Upper lobe of left lung (tissue), 6 donors: ENCODE measurements around the gene G2E3. TPM values are rescaled to one million over a fixed set of nuclear protein-coding genes. Genes with fewer than 3 reads are reported as not detected.
A peak's percentile ranks its signal among the peaks of the same experiment; 100 is the strongest.
"Not testable (repeated sequence)": the region's sequence is repeated elsewhere in the genome, so short reads cannot be mapped to it uniquely, and the experiment has no call there.

Experiments
- ATAC-seq, 2 donors: fragments of 200-7000 bp; cut with Tn5 transposase; one replicate each; pipeline ENCODE4 v1.9.1; 2022; ENCODE audit warnings: mild to moderate bottlenecking in 2 of 2, moderate library complexity in 2 of 2; ENCODE audit not compliant: low FRiP score in 2 of 2
- DNase-seq, 2 donors: peaks; one replicate each; pipeline ENCODE4 v3.0.0-alpha.2; 2019 to 2020
- H3K27ac ChIP-seq, 4 donors: fragments of 200-600 bp; sonication (generic); one replicate each; pipeline ENCODE4 v1.5.1; 2016 to 2019
- H3K27me3 ChIP-seq, 4 donors: fragments of 200-600 bp; sonication (generic); one replicate each; pipeline ENCODE4 v1.5.1; 2017 to 2019
- H3K36me3 ChIP-seq, 4 donors: fragments of 200-600 bp; sonication (generic); one replicate each; pipeline ENCODE4 v1.5.1; 2016 to 2019
- H3K4me1 ChIP-seq, 4 donors: fragments of 200-600 bp; sonication (generic); one replicate each; pipeline ENCODE4 v1.5.1; 2018 to 2019
- H3K4me3 ChIP-seq, 4 donors: fragments of 200-600 bp; sonication (generic); one replicate each; pipeline ENCODE4 v1.5.1; 2017 to 2019; ENCODE audit warnings: mild to moderate bottlenecking in 2 of 4, moderate library complexity in 1 of 4
- H3K9me3 ChIP-seq, 4 donors: fragments of 200-600 bp; sonication (generic); one replicate each; pipeline ENCODE4 v1.5.1; 2018 to 2019
- CTCF ChIP-seq, 6 experiments: fragments of 450-650 bp in 4 of 6; fragments of 200-600 bp in 2 of 6; sonication (generic) in 2 of 6; IDR thresholded peaks; one replicate each; pipeline ENCODE4 v1.5.1; 2016 to 2019; ENCODE audit warnings: antibody characterized with exemption in 6 of 6
- EP300 ChIP-seq, 4 donors: sonication (generic); formaldehyde crosslinking; IDR thresholded peaks; one replicate each; pipeline ENCODE4 v1.5.1; 2017; ENCODE audit warnings: antibody characterized with exemption in 4 of 4, control low read depth in 2 of 4
- POLR2A ChIP-seq, 4 donors: fragments of 450-650 bp; IDR thresholded peaks; one replicate each; pipeline ENCODE4 v1.5.1; 2016 to 2017; ENCODE audit warnings: antibody characterized with exemption in 4 of 4, mild to moderate bottlenecking in 2 of 4
- POLR2AphosphoS5 ChIP-seq, 2 donors: sonication (generic); formaldehyde crosslinking; IDR thresholded peaks; one replicate each; pipeline ENCODE4 v1.5.1; 2017; ENCODE audit warnings: antibody characterized with exemption in 2 of 2
- WGBS, 2 donors: methylation state at CpG; one replicate each; pipeline ENCODE4 v1.1.5; 2017 to 2018; 5-methylcytosine and 5-hydroxymethylcytosine counted together
- total RNA-seq, 6 donors: library from RNA; depleted of rRNA in 4 of 6; stranded (reverse); fragments of >200 nt in 4 of 6; gene quantifications; one replicate each; pipeline versions ENCODE4 v1.1.0 to v1.2.1, GENCODE V29; 2016 to 2021
- donor health status: DM: no; HTN: no; CAD: no; lungs with moderate emphysema.
- donor health status: DM: no; HTN: yes; CAD: no; lungs with severe emphysema.

G2E3 gene
- total RNA-seq, 6 donors from 2014 or later = 8.1 to 15.4 (median 12.6) TPM

GRCh38 chr14:30632730-30633129 is 73.8 kb downstream of the G2E3 start:
- no peak overlapping the region for H3K4me3 ChIP-seq
- WGBS, 2 donors = 86 to 100% methylated on average over 1 of the region's 1 CpG
- peaks cover 0 to 3% (median 0%) of the 10 kb centered on the region in 4 donors for H3K4me1 ChIP-seq
- no peak for ATAC-seq
- no peak overlapping the region for H3K27ac ChIP-seq
- TF ChIP-seq POLR2A (IDR thresholded peaks at IDR 0.05) = no peak
- no peak for TF ChIP-seq CTCF (IDR thresholded peaks at IDR 0.05)
- TF ChIP-seq EP300 (IDR thresholded peaks at IDR 0.05) = no peak
- TF ChIP-seq POLR2AphosphoS5 (IDR thresholded peaks at IDR 0.05) = no peak
- peaks cover 6 to 32% (median 14%) of the 10 kb centered on the region in 4 donors for H3K36me3 ChIP-seq
- H3K9me3 ChIP-seq = no peaks in the 10 kb centered on the region
- DNase-seq = no peak
- H3K27me3 ChIP-seq = no peaks in the 10 kb centered on the region

DNA sequence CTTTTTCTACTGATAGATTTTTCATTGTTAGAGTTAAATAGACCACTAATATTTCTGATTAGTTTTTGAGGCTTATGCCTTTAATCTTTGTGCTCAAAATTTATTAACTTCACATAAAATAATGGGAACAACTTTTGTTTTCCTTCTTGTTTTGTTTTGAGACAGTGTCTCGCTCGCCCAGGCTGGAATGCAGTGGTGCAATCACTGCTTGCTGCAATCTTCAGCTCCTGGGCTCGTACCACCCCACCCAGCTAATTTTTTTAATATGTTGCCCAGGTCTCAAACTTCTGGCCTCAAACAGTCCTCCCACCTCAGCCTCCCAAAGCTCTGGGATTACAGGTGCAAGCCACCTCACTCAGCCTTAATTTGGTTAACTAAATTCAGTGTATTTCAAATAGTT is 80.0 kb downstream of the G2E3 start:
- peak overlapping the region in 1 of 4 donors; percentile 1 for H3K27ac ChIP-seq
- peaks cover 8 to 58% (median 17%) of the 10 kb centered on the region in 4 donors for H3K36me3 ChIP-seq
- H3K4me1 ChIP-seq = peaks cover 0 to 15% (median 0%) of the 10 kb centered on the region in 4 donors
- DNase-seq (peak in 1 of 2 donors; percentile 28), ATAC-seq (no peak)
- H3K9me3 ChIP-seq = no peaks in the 10 kb centered on the region
- WGBS, 2 donors = 58 to 68% methylated on average over 3 of the region's 3 CpGs
- no peaks in the 10 kb centered on the region for H3K27me3 ChIP-seq
- no peak overlapping the region for H3K4me3 ChIP-seq
- no peak for TF ChIP-seq POLR2AphosphoS5 (IDR thresholded peaks at IDR 0.05)
- TF ChIP-seq EP300 (IDR thresholded peaks at IDR 0.05) = no peak
- TF ChIP-seq CTCF (IDR thresholded peaks at IDR 0.05) = no peak
- no peak for TF ChIP-seq POLR2A (IDR thresholded peaks at IDR 0.05)

GRCh38 chr14:30641207-30641606 is 82.2 kb downstream of the G2E3 start:
- H3K27ac ChIP-seq = no peak overlapping the region
- DNase-seq (no peak), ATAC-seq (no peak)
- H3K4me3 ChIP-seq = no peak overlapping the region
- H3K4me1 ChIP-seq = peaks cover 0 to 15% (median 0%) of the 10 kb centered on the region in 4 donors
- no peak for TF ChIP-seq POLR2A (IDR thresholded peaks at IDR 0.05)
- no peak for TF ChIP-seq POLR2AphosphoS5 (IDR thresholded peaks at IDR 0.05)
- H3K9me3 ChIP-seq = peaks cover 0 to 7% (median 0%) of the 10 kb centered on the region in 4 donors
- H3K27me3 ChIP-seq = no peaks in the 10 kb centered on the region
- WGBS, 2 donors = 79 to 88% methylated on average over 1 of the region's 1 CpG
- peaks cover 4 to 63% (median 18%) of the 10 kb centered on the region in 4 donors for H3K36me3 ChIP-seq

DNA sequence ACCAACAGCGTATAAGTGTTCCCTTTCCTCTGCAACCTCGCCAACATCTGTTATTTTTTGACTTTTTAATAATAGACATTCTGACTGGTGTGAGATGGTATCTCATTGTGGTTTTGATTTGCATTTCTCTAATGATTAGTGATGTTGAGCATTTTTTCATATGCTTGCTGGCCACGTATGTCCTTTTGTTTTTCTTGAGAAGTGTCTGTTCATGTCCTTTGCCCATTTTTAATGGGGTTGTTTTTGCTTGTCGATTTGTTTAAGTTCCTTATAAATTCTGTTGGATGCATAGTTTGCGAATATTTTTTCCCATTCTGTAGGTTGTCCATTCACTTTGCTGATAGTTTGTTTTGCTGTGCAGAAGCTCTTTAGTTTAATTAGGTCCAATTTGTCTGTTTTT is 85.5 kb downstream of the G2E3 start:
- not testable (repeated sequence) for H3K27me3 ChIP-seq, H3K4me1 ChIP-seq, H3K4me3 ChIP-seq, DNase-seq, ATAC-seq, H3K27ac ChIP-seq, H3K9me3 ChIP-seq
- WGBS, 2 donors = 95 to 99% methylated on average over 5 of the region's 5 CpGs
- H3K36me3 ChIP-seq = peaks cover 4 to 68% (median 15%) of the 10 kb centered on the region in 4 donors

- H3K27me3 ChIP-seq = no peaks in the 10 kb centered on the region
- no peak overlapping the region for H3K4me3 ChIP-seq
- peaks cover 0 to 7% (median 0%) of the 10 kb centered on the region in 4 donors for H3K9me3 ChIP-seq
- ATAC-seq = no peak
- no peak for DNase-seq
- TF ChIP-seq POLR2A (IDR thresholded peaks at IDR 0.05) = no peak
- no peak for TF ChIP-seq CTCF (IDR thresholded peaks at IDR 0.05)
- TF ChIP-seq EP300 (IDR thresholded peaks at IDR 0.05) = no peak
- TF ChIP-seq POLR2AphosphoS5 (IDR thresholded peaks at IDR 0.05) = no peak
- H3K4me1 ChIP-seq = no peaks in the 10 kb centered on the region
- H3K36me3 ChIP-seq = peaks cover 12 to 73% (median 16%) of the 10 kb centered on the region in 4 donors
- H3K27ac ChIP-seq = no peak overlapping the region
- 98 to 100% methylated on average over 2 of the region's 2 CpGs for WGBS, 2 donors
These were observed 86.6 kb downstream of the G2E3 start for GRCh38 chr14:30645600-30645999.

DNA sequence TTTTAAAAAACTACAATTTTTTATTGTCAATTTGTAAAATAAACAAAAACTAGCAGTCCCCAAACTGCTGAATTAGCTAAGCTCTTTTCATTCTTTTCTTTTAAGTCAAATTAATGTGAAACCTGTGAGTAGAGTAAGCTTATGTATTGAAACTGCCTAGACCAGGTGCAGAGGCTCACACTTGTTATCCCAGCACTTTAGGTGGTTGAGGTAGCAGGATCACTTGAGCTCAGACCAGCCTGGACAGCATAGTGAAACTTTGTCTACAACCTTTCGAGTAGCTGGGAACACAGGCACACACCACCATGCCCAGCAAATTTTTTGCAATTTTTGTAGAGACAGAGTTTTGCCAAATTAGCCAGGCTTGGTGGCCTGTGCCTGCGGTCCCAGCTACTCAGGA is 89.5 kb downstream of the G2E3 start:
- WGBS, 2 donors = 100% methylated on average over 2 of the region's 2 CpGs
- H3K4me3 ChIP-seq = no peak overlapping the region
- TF ChIP-seq CTCF (IDR thresholded peaks at IDR 0.05) (no peak), EP300 (IDR thresholded peaks at IDR 0.05) (no peak), POLR2AphosphoS5 (IDR thresholded peaks at IDR 0.05) (no peak), POLR2A (IDR thresholded peaks at IDR 0.05) (no peak)
- no peaks in the 10 kb centered on the region for H3K27me3 ChIP-seq
- H3K9me3 ChIP-seq = peaks cover 0 to 7% (median 0%) of the 10 kb centered on the region in 4 donors
- ATAC-seq (no peak), DNase-seq (no peak)
- H3K27ac ChIP-seq = no peak overlapping the region
- H3K36me3 ChIP-seq = peaks cover 16 to 83% (median 28%) of the 10 kb centered on the region in 4 donors
- H3K4me1 ChIP-seq = no peaks in the 10 kb centered on the region
